ENCODE measurements around the gene MCF2L2.

MCF2L2 gene

GRCh38 chr3:183317886-183318865, 110.2 kb downstream of the MCF2L2 start:
- TF ChIP-seq ZNF184 (tag by site-specific recombination; IDR thresholded peaks at IDR 0.05), result no peak
- no peak for TF ChIP-seq ZNF549 (tag by site-specific recombination; IDR thresholded peaks at IDR 0.05)
- no peak for TF ChIP-seq ZNF423 (tag by site-specific recombination; IDR thresholded peaks at IDR 0.05)
- no peak for TF ChIP-seq ZFP37 (tag by site-specific recombination; IDR thresholded peaks at IDR 0.05)
- TF ChIP-seq ZNF670 (tag by site-specific recombination; IDR thresholded peaks at IDR 0.05; ENCODE audit: low read depth), result no peak
- no peak for TF ChIP-seq ZNF510 (tag by site-specific recombination; IDR thresholded peaks at IDR 0.05; ENCODE audit: insufficient replicate concordance)
- no peak for TF ChIP-seq ZEB2 (tag by site-specific recombination; IDR thresholded peaks at IDR 0.05)
- TF ChIP-seq ZNF571 (tag by site-specific recombination; IDR thresholded peaks at IDR 0.05), result no peak
- TF ChIP-seq ZNF433 (tag by site-specific recombination; IDR thresholded peaks at IDR 0.05; ENCODE audit: low read depth), result no peak
- TF ChIP-seq, protein P1, sequence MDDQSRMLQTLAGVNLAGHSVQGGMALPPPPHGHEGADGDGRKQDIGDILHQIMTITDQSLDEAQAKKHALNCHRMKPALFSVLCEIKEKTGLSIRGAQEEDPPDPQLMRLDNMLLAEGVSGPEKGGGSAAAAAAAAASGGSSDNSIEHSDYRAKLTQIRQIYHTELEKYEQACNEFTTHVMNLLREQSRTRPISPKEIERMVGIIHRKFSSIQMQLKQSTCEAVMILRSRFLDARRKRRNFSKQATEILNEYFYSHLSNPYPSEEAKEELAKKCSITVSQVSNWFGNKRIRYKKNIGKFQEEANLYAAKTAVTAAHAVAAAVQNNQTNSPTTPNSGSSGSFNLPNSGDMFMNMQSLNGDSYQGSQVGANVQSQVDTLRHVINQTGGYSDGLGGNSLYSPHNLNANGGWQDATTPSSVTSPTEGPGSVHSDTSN (CRISPR knock-in tag; IDR thresholded peaks at IDR 0.05), result no peak
- TF ChIP-seq BCL11B (tag by site-specific recombination; IDR thresholded peaks at IDR 0.05; ENCODE audit: low read depth), result no peak
- TF ChIP-seq ZNF610 (tag by site-specific recombination; IDR thresholded peaks at IDR 0.05; ENCODE audit: borderline replicate concordance), result no peak
- TF ChIP-seq KLF7 (tag by site-specific recombination; IDR thresholded peaks at IDR 0.05; ENCODE audit: borderline replicate concordance), result no peak
- no peak for TF ChIP-seq KLF8 (tag by site-specific recombination; IDR thresholded peaks at IDR 0.05)
- no peak for TF ChIP-seq ZNF777 (tag by site-specific recombination; IDR thresholded peaks at IDR 0.05; ENCODE audit: borderline replicate concordance)
- H3K4me1 ChIP-seq (ENCODE audit: control insufficient read depth, insufficient read depth, low read length), result no peaks in the 10 kb centered on the region
- CTCF ChIA-PET, result no interaction called here
- H3K9me3 ChIP-seq (ENCODE audit: control insufficient read depth, insufficient read depth, low read depth, low read length), result no peaks in the 10 kb centered on the region
- no peak overlapping the region for H3K4me3 ChIP-seq (ENCODE audit: low read depth, low read length)
- H3K27ac ChIP-seq (ENCODE audit: extremely low read depth, low read depth, low read length), result no peak overlapping the region
- POLR2A ChIA-PET, result no interaction called here
- no peaks in the 10 kb centered on the region for H3K36me3 ChIP-seq (ENCODE audit: control insufficient read depth in 2 of 2, insufficient read depth in 1 of 2, low read length in 2 of 2)

DNA sequence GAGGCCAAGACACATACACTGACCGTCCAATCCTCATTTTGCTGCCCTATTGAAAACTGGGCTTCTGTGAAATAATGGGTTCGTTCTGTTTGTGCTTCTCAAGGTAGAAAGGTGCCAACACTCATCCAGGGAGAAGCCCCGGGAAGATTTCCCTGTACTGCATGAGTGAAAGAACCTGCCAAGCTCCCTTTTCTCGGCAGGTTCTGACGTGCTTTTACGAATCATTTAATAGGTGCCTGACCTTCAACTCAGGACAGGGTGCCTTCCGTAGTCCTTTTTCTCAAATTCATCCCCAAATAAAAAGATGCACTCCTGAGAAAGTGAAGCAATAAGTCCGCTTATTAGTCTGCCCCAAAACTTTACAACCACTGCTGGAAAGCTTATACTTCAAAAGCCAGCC, 111.1 kb downstream of the MCF2L2 start:
- no peak overlapping the region for H3K27ac ChIP-seq (ENCODE audit: extremely low read depth, low read depth, low read length)
- ChIA-PET POLR2A (no interaction called here), CTCF (no interaction called here)
- TF ChIP-seq, protein P2, sequence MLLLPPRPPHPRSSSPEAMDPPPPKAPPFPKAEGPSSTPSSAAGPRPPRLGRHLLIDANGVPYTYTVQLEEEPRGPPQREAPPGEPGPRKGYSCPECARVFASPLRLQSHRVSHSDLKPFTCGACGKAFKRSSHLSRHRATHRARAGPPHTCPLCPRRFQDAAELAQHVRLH (tag by site-specific recombination; IDR thresholded peaks at IDR 0.05), result no peak
- TF ChIP-seq ZNF169 (tag by site-specific recombination; IDR thresholded peaks at IDR 0.05) (no peak), ZNF37A (tag by site-specific recombination; IDR thresholded peaks at IDR 0.05) (no peak), ZNF404 (tag by site-specific recombination; IDR thresholded peaks at IDR 0.05) (no peak), FEZF1 (tag by site-specific recombination; IDR thresholded peaks at IDR 0.05) (no peak), SP3 (tag by site-specific recombination; IDR thresholded peaks at IDR 0.05) (no peak)
- TF ChIP-seq, protein P3, sequence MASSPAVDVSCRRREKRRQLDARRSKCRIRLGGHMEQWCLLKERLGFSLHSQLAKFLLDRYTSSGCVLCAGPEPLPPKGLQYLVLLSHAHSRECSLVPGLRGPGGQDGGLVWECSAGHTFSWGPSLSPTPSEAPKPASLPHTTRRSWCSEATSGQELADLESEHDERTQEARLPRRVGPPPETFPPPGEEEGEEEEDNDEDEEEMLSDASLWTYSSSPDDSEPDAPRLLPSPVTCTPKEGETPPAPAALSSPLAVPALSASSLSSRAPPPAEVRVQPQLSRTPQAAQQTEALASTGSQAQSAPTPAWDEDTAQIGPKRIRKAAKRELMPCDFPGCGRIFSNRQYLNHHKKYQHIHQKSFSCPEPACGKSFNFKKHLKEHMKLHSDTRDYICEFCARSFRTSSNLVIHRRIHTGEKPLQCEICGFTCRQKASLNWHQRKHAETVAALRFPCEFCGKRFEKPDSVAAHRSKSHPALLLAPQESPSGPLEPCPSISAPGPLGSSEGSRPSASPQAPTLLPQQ (tag by site-specific recombination; IDR thresholded peaks at IDR 0.05), result no peak
- no peaks in the 10 kb centered on the region for H3K4me1 ChIP-seq (ENCODE audit: control insufficient read depth, insufficient read depth, low read length)
- no peak overlapping the region for H3K4me3 ChIP-seq (ENCODE audit: low read depth, low read length)
- H3K36me3 ChIP-seq (ENCODE audit: control insufficient read depth in 2 of 2, insufficient read depth in 1 of 2, low read length in 2 of 2), result no peaks in the 10 kb centered on the region
- no peaks in the 10 kb centered on the region for H3K9me3 ChIP-seq (ENCODE audit: control insufficient read depth, insufficient read depth, low read depth, low read length)
